ENCODE results near the gene DERL2. TPM values are rescaled to one million over a fixed set of nuclear protein-coding genes. Genes with fewer than 3 reads are reported as not detected.

Gene DERL2
- total RNA-seq, 1 donor from 2014 or later = 59.3 TPM

GRCh38 chr17:5472511-5472910 lies 13.5 kb downstream of the DERL2 start:
- Histone ChIP-seq H3K4me1 (peaks cover 11% of the 10 kb centered on the region), H3K27me3 (ENCODE audit: low read depth) (no peaks in the 10 kb centered on the region), H3K27ac (no peak overlapping the region), H3K4me3 (no peak overlapping the region), H3K36me3 (peaks cover 55% of the 10 kb centered on the region), H3K9me3 (no peaks in the 10 kb centered on the region)
- no peak for DNase-seq
- intact Hi-C loops (cut with DNase I) = no loop called here
- ATAC-seq = no peak
- TF ChIP-seq CTCF (IDR thresholded peaks at IDR 0.05) = no peak

- no peaks in the 10 kb centered on the region for H3K27me3 ChIP-seq (ENCODE audit: low read depth)
- DNase-seq (no peak), ATAC-seq (peak; percentile 15 to 17)
- H3K36me3 ChIP-seq = peaks cover 12% of the 10 kb centered on the region
- peaks cover 26% of the 10 kb centered on the region for H3K4me1 ChIP-seq
- no peak for TF ChIP-seq CTCF (IDR thresholded peaks at IDR 0.05)
- intact Hi-C loops (cut with DNase I) = no loop called here
- H3K4me3 ChIP-seq = peak overlapping the region; percentile 96
- no peaks in the 10 kb centered on the region for H3K9me3 ChIP-seq
- H3K27ac ChIP-seq = peak overlapping the region; percentile 70
These were observed 17.9 kb downstream of the DERL2 start for GRCh38 chr17:5468075-5468473.

- H3K4me1 ChIP-seq = peaks cover 26% of the 10 kb centered on the region
- no peak overlapping the region for H3K27ac ChIP-seq
- no peak for TF ChIP-seq CTCF (IDR thresholded peaks at IDR 0.05)
- ATAC-seq (no peak), DNase-seq (no peak)
- H3K27me3 ChIP-seq (ENCODE audit: low read depth) = no peaks in the 10 kb centered on the region
- H3K4me3 ChIP-seq = peak overlapping the region; percentile 96
- intact Hi-C loops (cut with DNase I) = no loop called here
- H3K9me3 ChIP-seq = no peaks in the 10 kb centered on the region
- peaks cover 6% of the 10 kb centered on the region for H3K36me3 ChIP-seq
These were observed 18.6 kb downstream of the DERL2 start for GRCh38 chr17:5467416-5467815.

GRCh38 chr17:5466295-5466694 lies 19.7 kb downstream of the DERL2 start:
- Histone ChIP-seq H3K9me3 (no peaks in the 10 kb centered on the region), H3K4me1 (peaks cover 26% of the 10 kb centered on the region), H3K27ac (no peak overlapping the region), H3K27me3 (ENCODE audit: low read depth) (no peaks in the 10 kb centered on the region), H3K4me3 (no peak overlapping the region), H3K36me3 (peaks cover 9% of the 10 kb centered on the region)
- intact Hi-C loops (cut with DNase I) = no loop called here
- no peak for TF ChIP-seq CTCF (IDR thresholded peaks at IDR 0.05)
- DNase-seq (no peak), ATAC-seq (no peak)

- no peak for DNase-seq
- H3K4me1 ChIP-seq = peaks cover 26% of the 10 kb centered on the region
- TF ChIP-seq CTCF (IDR thresholded peaks at IDR 0.05) = no peak
- peaks cover 21% of the 10 kb centered on the region for H3K36me3 ChIP-seq
- intact Hi-C loops (cut with DNase I) = no loop called here
- no peaks in the 10 kb centered on the region for H3K27me3 ChIP-seq (ENCODE audit: low read depth)
- H3K4me3 ChIP-seq = no peak overlapping the region
- no peak for ATAC-seq
- no peaks in the 10 kb centered on the region for H3K9me3 ChIP-seq
- H3K27ac ChIP-seq = no peak overlapping the region
These were observed 21.1 kb downstream of the DERL2 start for GRCh38 chr17:5464717-5465507.

Measured in lower lobe of right lung (tissue), 2 donors.